Esophagus muscularis mucosa (tissue), 4 donors: ENCODE measurements around the gene DISC1.

Source experiments
- EP300 ChIP-seq: sonication (generic); formaldehyde crosslinking; IDR thresholded peaks from one replicate; pipeline ENCODE4 v1.6.1; 2017; ENCODE audit warnings: antibody characterized with exemption
- POLR2A ChIP-seq: fragments of 450-650 bp; IDR thresholded peaks from one replicate; pipeline ENCODE4 v1.6.1; 2017; ENCODE audit warnings: antibody characterized with exemption, moderate library complexity, mild to moderate bottlenecking, low read depth
- POLR2AphosphoS5 ChIP-seq, 2 donors: sonication (generic); formaldehyde crosslinking; IDR thresholded peaks; one replicate each; pipeline ENCODE4 v1.6.1; 2017; ENCODE audit warnings: antibody characterized with exemption in 2 of 2
- TF ChIP-seq, protein P1 (sequence below), 3 experiments: fragments of 200-600 bp in 2 of 3; fragments of 450-650 bp in 1 of 3; sonication (generic) in 2 of 3; IDR thresholded peaks; one replicate each; pipeline ENCODE4 v1.5.1; 2017 to 2019; ENCODE audit warnings: antibody characterized with exemption in 3 of 3, mild to moderate bottlenecking in 2 of 3, moderate library complexity in 1 of 3

DNA sequence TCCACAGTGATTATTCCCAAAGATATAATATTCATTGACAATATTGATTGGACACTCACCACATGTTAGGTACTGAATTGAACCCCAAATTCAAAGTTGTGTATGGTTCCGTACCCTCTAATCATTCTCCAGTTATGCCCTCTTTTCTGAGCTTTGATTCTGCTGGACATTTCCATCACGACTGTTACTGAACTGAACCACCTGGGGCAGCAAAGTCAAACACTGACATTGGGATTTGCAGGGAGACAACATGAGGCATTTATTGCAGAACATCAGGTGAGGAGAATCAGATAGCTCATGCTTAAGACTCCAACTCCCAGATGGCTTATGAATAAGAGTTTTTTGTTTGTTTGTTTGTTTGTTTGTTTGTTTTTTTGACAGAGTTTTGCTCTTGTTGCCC lies 420.9 kb downstream of the DISC1 start:
- TF ChIP-seq, protein P1, sequence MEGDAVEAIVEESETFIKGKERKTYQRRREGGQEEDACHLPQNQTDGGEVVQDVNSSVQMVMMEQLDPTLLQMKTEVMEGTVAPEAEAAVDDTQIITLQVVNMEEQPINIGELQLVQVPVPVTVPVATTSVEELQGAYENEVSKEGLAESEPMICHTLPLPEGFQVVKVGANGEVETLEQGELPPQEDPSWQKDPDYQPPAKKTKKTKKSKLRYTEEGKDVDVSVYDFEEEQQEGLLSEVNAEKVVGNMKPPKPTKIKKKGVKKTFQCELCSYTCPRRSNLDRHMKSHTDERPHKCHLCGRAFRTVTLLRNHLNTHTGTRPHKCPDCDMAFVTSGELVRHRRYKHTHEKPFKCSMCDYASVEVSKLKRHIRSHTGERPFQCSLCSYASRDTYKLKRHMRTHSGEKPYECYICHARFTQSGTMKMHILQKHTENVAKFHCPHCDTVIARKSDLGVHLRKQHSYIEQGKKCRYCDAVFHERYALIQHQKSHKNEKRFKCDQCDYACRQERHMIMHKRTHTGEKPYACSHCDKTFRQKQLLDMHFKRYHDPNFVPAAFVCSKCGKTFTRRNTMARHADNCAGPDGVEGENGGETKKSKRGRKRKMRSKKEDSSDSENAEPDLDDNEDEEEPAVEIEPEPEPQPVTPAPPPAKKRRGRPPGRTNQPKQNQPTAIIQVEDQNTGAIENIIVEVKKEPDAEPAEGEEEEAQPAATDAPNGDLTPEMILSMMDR (IDR thresholded peaks at IDR 0.05), result no peak
- TF ChIP-seq POLR2A (no peak), EP300 (no peak), POLR2AphosphoS5 (IDR thresholded peaks at IDR 0.05) (no peak)
